ENCODE data around the gene PKP4.

- TF ChIP-seq POLR2A (IDR thresholded peaks at IDR 0.05) (no peak), EP300 (IDR thresholded peaks at IDR 0.05) (no peak), CTCF (IDR thresholded peaks at IDR 0.05) (no peak)
Observed at GRCh38 chr2:158482594-158482993, 25.8 kb downstream of the PKP4 start.
